Endothelial cell of umbilical vein (primary cell): ENCODE measurements around the gene CROCC. TPM values are rescaled to one million over a fixed set of nuclear protein-coding genes. Genes with fewer than 3 reads are reported as not detected.

Experiments used
- BruUV-seq: library from RNA; stranded (reverse); fragments of 400-500 nt; replicated peaks from 2 replicates; lab custom pipeline; 2021; lab: Mats Ljungman, UMichigan
- CTCF ChIA-PET: fragments of 300-600, 350-600 bp; sonication (Branson Sonifier 250); formaldehyde crosslinking; loops from one replicate; lab custom pipeline; 2021; ENCODE audit warnings: antibody characterized with exemption, inconsistent platforms; lab: Charles Lee
- POLR2A ChIA-PET: fragments of 300-600, 350-600 bp; sonication (Branson Sonifier 250); formaldehyde crosslinking; loops from one replicate; lab custom pipeline; 2021; ENCODE audit warnings: antibody characterized with exemption, inconsistent platforms; lab: Charles Lee
- DNase-seq: peaks from one replicate; pipeline ENCODE4 v3.0.0-alpha.2; 2011; ENCODE audit warnings: low read depth, low spot score
- FAIRE-seq: peaks from 2 replicates; lab custom pipeline; 2011; peaks lifted over from hg19 to GRCh38; lab: Jason Lieb, UNC
- H2AFZ ChIP-seq: 2 replicates; pipeline ENCODE4 v1.6.0; 2012; ENCODE audit warnings: low read depth, low read length, control low read depth, inconsistent platforms
- H3K27ac ChIP-seq: 2 replicates; pipeline ENCODE4 v1.5.1; 2011; ENCODE audit warnings: low read depth, mild to moderate bottlenecking, control low read depth, low read length, moderate library complexity; ENCODE audit not compliant: insufficient read depth
- H3K27me3 ChIP-seq, 2 experiments: 2 replicates each; pipeline versions ENCODE4 v1.6.0 to v1.6.1; 2011; ENCODE audit warnings: low read length in 2 of 2, mixed read lengths in 1 of 2; ENCODE audit not compliant: control insufficient read depth in 2 of 2, insufficient read depth in 2 of 2
- H3K36me3 ChIP-seq, 2 experiments: 2 replicates in 1 of 2; 3 replicates in 1 of 2; pipeline ENCODE4 v1.5.1; 2011; ENCODE audit warnings: low read length in 2 of 2, mild to moderate bottlenecking in 1 of 2, moderate library complexity in 1 of 2; ENCODE audit not compliant: control insufficient read depth in 2 of 2, insufficient read depth in 2 of 2; ENCODE audit errors: extremely low read depth in 1 of 2
- H3K4me1 ChIP-seq: 3 replicates; pipeline ENCODE4 v1.5.1; 2011; ENCODE audit warnings: mild to moderate bottlenecking, low read length; ENCODE audit not compliant: control insufficient read depth, insufficient read depth; ENCODE audit errors: extremely low read depth
- H3K4me2 ChIP-seq: 2 replicates; pipeline ENCODE4 v1.6.1; 2011; ENCODE audit warnings: low read length, control low read depth, mixed read lengths; ENCODE audit not compliant: insufficient read depth
- H3K4me3 ChIP-seq, 3 experiments: fragments of 200-600 bp in 1 of 3; sonication (generic), shearing (Covaris generic) in 1 of 3; replicated peaks in 1 of 3; 2 replicates each; pipeline ENCODE4 v1.5.1; 2011 to 2016; ENCODE audit warnings: control low read depth in 3 of 3, low read length in 3 of 3, mild to moderate bottlenecking in 2 of 3, inconsistent platforms in 1 of 3, low read depth in 1 of 3, moderate library complexity in 1 of 3; ENCODE audit not compliant: insufficient read depth in 1 of 3
- H3K79me2 ChIP-seq: 2 replicates; pipeline ENCODE4 v1.6.0; 2012; ENCODE audit warnings: low read length, inconsistent platforms; ENCODE audit not compliant: control insufficient read depth, insufficient read depth
- H3K9ac ChIP-seq: replicated peaks from 2 replicates; pipeline ENCODE3; 2011; ENCODE audit warnings: low read length, control low read depth; ENCODE audit not compliant: insufficient read depth; ENCODE audit errors: extremely low read depth
- H3K9me1 ChIP-seq: replicated peaks from 3 replicates; pipeline ENCODE4 v1.6.0; 2011; ENCODE audit warnings: mild to moderate bottlenecking, low read length; ENCODE audit not compliant: control insufficient read depth, insufficient read depth; ENCODE audit errors: extremely low read depth
- H3K9me3 ChIP-seq: replicated peaks from 2 replicates; pipeline ENCODE4 v1.5.1; 2012; ENCODE audit warnings: low read length, inconsistent platforms; ENCODE audit not compliant: control insufficient read depth, insufficient read depth
- H4K20me1 ChIP-seq: replicated peaks from 2 replicates; pipeline ENCODE3; 2011; ENCODE audit warnings: mild to moderate bottlenecking, low read length; ENCODE audit not compliant: control insufficient read depth, insufficient read depth; ENCODE audit errors: extremely low read depth
- CTCF ChIP-seq, 2 donors: IDR thresholded peaks; 1 replicate in 1 of 2; 2 replicates in 1 of 2; pipeline ENCODE4 v1.5.1; 2011; ENCODE audit warnings: low read length in 2 of 2, mild to moderate bottlenecking in 2 of 2, moderate library complexity in 2 of 2, control low read depth in 1 of 2, inconsistent platforms in 1 of 2, low read depth in 1 of 2; ENCODE audit not compliant: insufficient read depth in 1 of 2; ENCODE audit errors: extremely low read depth in 1 of 2
- EZH2 ChIP-seq: IDR thresholded peaks from 2 replicates; pipeline ENCODE4 v1.6.1; 2012; ENCODE audit warnings: borderline replicate concordance, low read depth, mild to moderate bottlenecking, moderate library complexity, low read length, inconsistent platforms; ENCODE audit not compliant: severe bottlenecking
- GATA2 ChIP-seq: IDR thresholded peaks from 2 replicates; pipeline ENCODE4 v1.7.0; 2011; ENCODE audit warnings: low read depth, mild to moderate bottlenecking, moderate library complexity, mixed read lengths, low read length; ENCODE audit not compliant: insufficient read length, insufficient read depth
- JUN ChIP-seq: IDR thresholded peaks from 2 replicates; pipeline ENCODE4 v1.6.1; 2011; ENCODE audit warnings: borderline replicate concordance, low read depth; ENCODE audit not compliant: insufficient read length, insufficient read depth
- MAX ChIP-seq: IDR thresholded peaks from 2 replicates; pipeline ENCODE4 v1.6.1; 2011; ENCODE audit not compliant: insufficient read depth, insufficient read length
- MYC ChIP-seq: IDR thresholded peaks from one replicate; pipeline ENCODE4 v1.6.1; 2011; ENCODE audit warnings: mild to moderate bottlenecking, low read depth, low read length
- POLR2A ChIP-seq: IDR thresholded peaks from 2 replicates; pipeline ENCODE4 v1.6.1; 2012; ENCODE audit warnings: low read depth, mild to moderate bottlenecking, control low read depth, low read length
- POLR2AphosphoS5 ChIP-seq: IDR thresholded peaks from 2 replicates; pipeline ENCODE4 v1.6.1; 2012; ENCODE audit warnings: low read depth, mild to moderate bottlenecking, control low read depth, low read length, moderate library complexity; ENCODE audit not compliant: insufficient read depth
- dilution Hi-C: fragments of 300-500 bp; cut with MboI; formaldehyde crosslinking; loops from one replicate; pipeline ENCODE4 v1.15.0; 2019; ENCODE audit warnings: low sequenced_read_pairs; ENCODE audit not compliant: extremely low pct_ligation_motif_present
- intact Hi-C: fragments of 100-400 bp; cut with micrococcal nuclease; formaldehyde crosslinking; loops from one replicate; pipeline ENCODE4 v1.10.0; 2022
- polyA plus RNA-seq, 4 experiments: library from polyadenylated mRNA; depleted of rRNA in 3 of 4; stranded (reverse) in 3 of 4; unstranded in 1 of 4; fragments of >200 nt; gene quantifications; 2 replicates each; pipeline versions ENCODE4 v1.2.1 to v1.2.3, GENCODE V29; 2011 to 2012; ENCODE audit warnings: missing spikeins in 1 of 4
- total RNA-seq: library from RNA; stranded (reverse); gene quantifications from 2 replicates; pipeline ENCODE4 v1.2.3, GENCODE V29; 2021

The CROCC gene
- total and polyA plus RNA-seq, 2 donors (not counting 3 experiments of a cell fraction or from before 2014, with no cell fraction given): 18.3 to 35.5 TPM

DNA sequence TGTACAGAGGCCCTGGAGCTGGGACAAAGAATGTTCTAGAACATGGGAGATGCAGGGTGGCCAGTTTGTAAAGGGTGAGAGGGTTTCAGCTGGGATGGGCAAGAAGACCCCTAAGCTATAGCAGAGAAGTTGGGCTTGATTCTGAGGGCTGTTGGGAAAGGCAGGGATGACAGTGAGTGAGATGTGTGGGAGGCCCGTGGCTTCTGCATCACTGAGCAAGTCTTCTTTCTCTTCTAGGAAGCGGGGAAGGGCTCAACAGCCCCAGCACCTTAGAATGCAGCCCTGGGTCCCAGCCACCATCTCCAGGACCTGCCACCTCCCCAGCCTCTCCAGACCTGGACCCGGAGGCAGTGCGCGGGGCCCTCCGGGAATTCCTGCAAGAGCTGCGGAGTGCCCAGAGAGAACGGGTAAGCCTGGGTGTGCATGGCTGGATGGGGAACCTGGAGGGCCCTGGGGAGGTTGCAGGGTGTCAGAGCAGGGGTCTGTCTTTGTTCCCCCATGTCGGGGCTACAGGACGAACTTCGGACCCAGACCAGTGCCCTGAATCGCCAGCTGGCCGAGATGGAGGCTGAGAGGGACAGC lies 43.8 kb downstream of the CROCC start:
- no peaks in the 10 kb centered on the region for H3K27me3 ChIP-seq
- H3K9me3 ChIP-seq: no peaks in the 10 kb centered on the region
- no peak overlapping the region for H3K4me3 ChIP-seq
- H3K9me1 ChIP-seq: no peaks in the 10 kb centered on the region
- intact Hi-C loops: no loop called here
- no peak for FAIRE-seq
- no peaks in the 10 kb centered on the region for H3K79me2 ChIP-seq
- no peaks in the 10 kb centered on the region for H4K20me1 ChIP-seq
- no peak for TF ChIP-seq EZH2
- no peak for TF ChIP-seq MYC
- TF ChIP-seq JUN: no peak
- no peak for TF ChIP-seq POLR2A
- no peak for TF ChIP-seq MAX
- no peak for TF ChIP-seq CTCF (IDR thresholded peaks at IDR 0.05; ENCODE audit: extremely low read depth in 1 of 2, insufficient read depth in 1 of 2, low read depth in 1 of 2, low read length in 2 of 2)
- no peak for TF ChIP-seq GATA2
- TF ChIP-seq POLR2AphosphoS5: no peak
- CTCF ChIA-PET: interaction anchor here (1.4 to 3.1 kb wide), 4 partner anchors 15 to 81 kb away, joined by 4 to 25 read pairs (median 13); partner anchors contain the start of gene MFAP2
- no peak overlapping the region for H3K9ac ChIP-seq
- no TSS peak for BruUV-seq
- POLR2A ChIA-PET: no interaction called here
- peaks cover 11% of the 10 kb centered on the region for H3K4me1 ChIP-seq
- no peak overlapping the region for H3K27ac ChIP-seq
- no peak overlapping the region for H2AFZ ChIP-seq
- H3K36me3 ChIP-seq: peaks cover 0 to 8% of the 10 kb centered on the region in 2 experiments
- dilution Hi-C loops: no loop called here
- no peak overlapping the region for H3K4me2 ChIP-seq
- no peak for DNase-seq
